ENCODE measurements around the gene ZNF595.
"Not testable (repeated sequence)": the region's sequence is repeated elsewhere in the genome, so short reads cannot be mapped to it uniquely, and the experiment has no call there.

ZNF595 gene

DNA sequence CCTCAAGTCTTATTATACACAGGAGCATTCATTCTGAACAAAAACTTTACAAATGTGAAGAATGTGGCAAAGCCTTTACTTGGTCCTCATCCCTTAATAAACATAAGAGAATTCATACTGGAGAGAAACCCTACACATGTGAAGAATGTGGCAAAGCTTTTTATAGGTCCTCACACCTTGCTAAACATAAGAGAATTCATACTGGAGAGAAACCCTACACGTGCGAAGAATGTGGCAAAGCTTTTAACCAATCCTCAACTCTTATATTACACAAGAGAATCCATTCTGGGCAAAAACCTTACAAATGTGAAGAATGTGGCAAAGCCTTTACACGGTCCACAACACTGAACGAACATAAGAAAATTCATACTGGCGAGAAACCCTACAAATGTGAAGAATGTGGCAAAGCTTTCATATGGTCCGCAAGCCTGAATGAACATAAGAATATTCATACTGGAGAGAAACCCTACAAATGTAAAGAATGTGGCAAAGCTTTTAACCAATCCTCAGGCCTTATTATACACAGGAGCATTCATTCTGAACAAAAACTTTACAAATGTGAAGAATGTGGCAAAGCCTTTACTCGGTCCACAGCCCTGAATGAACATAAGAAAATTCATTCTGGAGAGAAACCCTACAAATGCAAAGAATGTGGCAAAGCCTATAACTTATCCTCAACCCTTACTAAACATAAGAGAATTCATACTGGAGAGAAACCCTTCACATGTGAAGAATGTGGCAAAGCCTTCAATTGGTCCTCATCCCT, 33.6 kb downstream of the ZNF595 start:
- DNase-seq = not testable (repeated sequence)

GRCh38 chr4:98386-98785, 45.3 kb downstream of the ZNF595 start:
- no peak for DNase-seq

- no peak for DNase-seq
Measured at GRCh38 chr4:99863-100262, 46.7 kb downstream of the ZNF595 start.

DNA sequence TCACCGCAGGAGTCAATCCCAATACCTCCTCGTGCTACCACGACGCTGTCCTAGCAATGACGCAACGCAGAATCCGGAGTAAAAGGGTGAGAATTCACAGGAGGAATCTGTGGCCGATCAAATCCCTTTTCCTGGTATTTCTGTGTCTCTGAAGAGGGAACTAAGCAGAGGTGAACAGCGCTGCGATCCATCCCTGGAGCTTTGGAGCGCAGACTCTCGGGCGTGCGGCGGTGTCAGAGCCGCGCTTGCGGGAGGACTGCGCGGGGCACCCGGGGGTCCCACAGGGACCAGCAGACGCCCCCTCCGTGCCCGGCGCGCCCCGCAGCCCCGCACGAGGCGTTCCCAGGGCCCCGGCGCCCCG, 53.9 kb downstream of the ZNF595 start:
- no peak for DNase-seq

DNA sequence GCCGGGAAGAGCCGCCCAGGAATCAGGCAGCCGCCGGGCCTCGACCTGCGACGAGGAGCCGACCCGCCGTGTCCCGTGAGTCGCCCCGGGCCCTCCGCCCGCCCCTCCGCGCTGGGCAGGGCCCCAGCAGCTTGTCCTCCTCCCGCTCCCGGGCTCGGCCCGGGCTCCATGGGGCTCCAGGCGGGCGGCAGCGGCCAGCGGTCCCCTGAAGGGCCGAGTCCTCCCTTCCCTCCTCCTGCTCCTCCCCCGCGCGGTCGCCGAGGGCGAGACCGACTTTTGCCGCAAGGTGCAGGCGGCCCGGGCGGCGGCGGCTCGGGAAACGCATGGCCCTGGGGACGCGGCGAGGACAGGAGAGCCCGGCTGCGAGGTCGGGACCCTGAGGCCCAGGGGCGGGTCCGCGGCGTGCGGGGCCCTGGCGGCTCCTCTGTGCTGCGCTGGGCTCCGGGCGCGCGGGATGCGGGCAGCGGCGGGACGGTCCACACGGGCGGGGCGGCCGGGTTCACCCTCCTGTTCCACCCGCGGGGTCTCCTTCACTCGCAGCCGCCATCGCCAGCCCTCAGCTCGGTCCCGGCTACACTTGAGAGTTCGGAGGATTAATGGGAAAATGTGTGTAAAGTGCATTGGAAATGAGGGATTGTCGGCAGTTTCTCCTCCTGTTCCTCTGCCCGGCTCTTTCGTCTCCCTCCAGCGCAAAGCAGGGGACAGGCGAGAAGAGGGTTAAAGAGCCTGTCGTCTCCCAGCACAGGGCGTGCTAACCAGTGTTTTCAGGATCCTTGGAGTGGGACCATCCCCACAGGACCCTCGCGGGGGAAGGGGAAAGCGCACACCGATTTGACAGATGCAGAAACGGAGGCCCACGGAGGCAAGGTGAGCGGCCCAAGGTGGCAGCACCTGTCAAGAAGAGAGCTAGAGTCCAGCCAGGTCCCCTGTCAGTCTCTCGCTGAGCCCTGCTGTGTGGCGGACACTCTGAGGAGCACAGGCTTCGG, 54.6 kb downstream of the ZNF595 start:
- DNase-seq = no peak

- no peak for DNase-seq
Measured at GRCh38 chr4:112771-113170, 59.6 kb downstream of the ZNF595 start.

DNA sequence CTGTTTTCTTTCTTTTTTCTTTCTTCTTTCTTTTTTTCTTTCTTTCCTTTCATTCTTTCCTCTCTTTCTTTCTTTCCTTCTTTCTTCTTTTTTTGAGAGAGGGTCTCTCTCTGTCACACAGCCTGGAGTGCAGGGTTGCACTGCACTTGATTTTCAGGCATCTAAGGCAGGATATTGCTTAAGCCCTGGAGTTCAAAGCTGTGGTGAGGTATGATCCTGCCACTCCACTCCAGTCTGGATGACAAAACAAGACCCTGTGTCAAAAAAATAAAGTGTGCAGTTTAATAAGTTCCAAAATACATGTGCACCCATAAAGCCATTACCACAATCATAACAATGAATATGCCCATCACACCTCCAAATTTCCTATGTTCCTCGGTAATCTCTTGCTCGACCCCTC, 60.6 kb downstream of the ZNF595 start:
- DNase-seq = no peak

DNA sequence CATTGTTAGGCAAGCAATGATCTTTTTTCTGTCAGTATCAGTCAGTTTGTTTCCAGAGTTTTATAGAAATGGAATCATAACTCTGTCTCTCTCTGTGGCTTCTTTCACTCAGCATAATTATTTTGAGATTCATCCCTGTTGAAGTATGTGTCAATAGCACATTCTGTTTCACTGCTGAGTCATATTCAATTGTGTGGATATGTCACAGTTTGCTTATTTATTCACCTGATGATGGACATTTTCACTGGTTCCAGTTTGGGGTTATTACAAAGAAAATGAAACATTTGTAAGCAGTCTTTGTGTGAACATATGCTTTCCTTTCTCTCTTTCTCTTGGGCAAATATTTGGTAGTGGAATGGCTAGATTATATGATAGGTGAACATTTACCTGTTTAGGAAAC, 61.0 kb downstream of the ZNF595 start:
- no peak for DNase-seq

DNA sequence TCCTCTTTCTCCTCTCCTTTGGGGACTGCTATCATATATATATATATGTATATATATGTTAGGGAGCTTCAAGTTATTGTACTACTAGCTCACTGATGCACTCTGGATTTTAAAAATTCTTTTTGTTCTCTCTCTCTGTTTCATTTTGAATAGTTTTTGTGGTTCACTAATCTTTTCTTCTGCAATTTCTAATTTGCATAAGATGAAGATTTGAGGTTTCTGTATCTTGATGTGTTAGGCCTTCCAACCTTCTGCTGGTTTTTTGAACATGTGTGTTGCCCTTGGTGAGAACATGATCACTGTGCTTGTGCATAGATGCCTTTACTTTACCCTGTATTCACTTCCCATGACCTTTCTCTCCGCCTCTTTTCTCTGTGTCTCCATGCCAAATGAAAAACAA, 63.4 kb downstream of the ZNF595 start:
- no peak for DNase-seq

DNA sequence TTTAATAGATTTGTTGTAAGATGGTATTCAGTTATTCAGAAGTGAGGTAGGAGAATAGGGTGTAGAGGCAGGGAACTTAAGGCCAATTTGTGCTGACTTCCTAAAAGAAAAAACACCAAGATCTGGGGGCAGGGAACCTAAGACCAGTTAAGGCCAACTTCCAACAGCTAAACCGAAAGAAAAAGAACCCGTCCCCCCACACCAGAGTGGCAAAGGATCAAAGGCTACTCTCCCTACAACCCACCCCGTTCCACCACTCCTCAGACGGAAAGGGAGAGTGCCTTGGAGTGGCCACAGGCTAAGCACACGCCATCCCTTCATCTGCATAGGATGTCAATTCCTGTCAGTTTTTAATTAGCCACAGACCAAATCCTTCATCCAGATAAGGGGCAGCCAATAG, 67.5 kb downstream of the ZNF595 start:
- DNase-seq = no peak

GRCh38 chr4:121408-122084, 68.4 kb downstream of the ZNF595 start:
- no peak for DNase-seq

- not testable (repeated sequence) for DNase-seq
Measured at GRCh38 chr4:123922-124274, 70.8 kb downstream of the ZNF595 start.

GRCh38 chr4:124275-125081, 71.4 kb downstream of the ZNF595 start, which contains the start of gene ZNF718:
ZNF718 (plus strand) TSS chr4:124501; CDS start chr4:124671, 170 bp downstream.
- peak; percentile 90 to 96 for DNase-seq

- DNase-seq = no peak
Measured at GRCh38 chr4:125091-125771, 72.1 kb downstream of the ZNF595 start.

DNA sequence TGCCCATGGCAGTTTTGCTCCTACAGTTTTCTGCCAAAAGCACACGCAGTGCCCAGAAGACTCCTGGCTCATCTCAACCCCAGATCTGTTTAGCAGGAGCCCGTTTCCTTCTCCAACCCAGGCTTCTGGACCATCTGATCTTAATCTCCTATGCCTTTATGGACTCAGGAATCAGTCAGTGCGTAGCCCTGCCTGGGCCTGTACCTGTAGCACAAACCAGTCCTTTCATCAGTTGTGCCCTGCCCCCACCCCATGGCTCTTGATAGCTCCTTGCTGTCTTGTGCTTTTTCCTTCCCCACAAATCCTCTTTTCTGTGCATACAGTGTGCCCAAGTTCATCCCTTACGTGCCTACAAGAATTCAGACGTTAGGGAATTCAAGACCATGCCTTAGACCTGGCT, 72.7 kb downstream of the ZNF595 start:
- no peak for DNase-seq

- no peak for DNase-seq
Measured at GRCh38 chr4:132483-132882, 79.4 kb downstream of the ZNF595 start.
